ENCODE measurements around the gene ZNF512B.

The ZNF512B gene

GRCh38 chr20:64011366-64011779 lies 41.6 kb upstream of the ZNF512B start:
- Histone ChIP-seq H3K9me3 (ENCODE audit: control insufficient read depth, insufficient read depth, low read depth, low read length) (no peaks in the 10 kb centered on the region), H3K27ac (ENCODE audit: extremely low read depth, low read depth, low read length) (no peak overlapping the region), H3K36me3 (ENCODE audit: control insufficient read depth in 2 of 2, insufficient read depth in 1 of 2, low read length in 2 of 2) (peaks cover 40 to 83% of the 10 kb centered on the region in 2 experiments), H3K4me1 (ENCODE audit: control insufficient read depth, insufficient read depth, low read length) (no peaks in the 10 kb centered on the region), H3K4me3 (ENCODE audit: low read depth, low read length) (no peak overlapping the region)
- CTCF ChIA-PET: no interaction called here
- no peak for TF ChIP-seq ZNF785 (tag by site-specific recombination; IDR thresholded peaks at IDR 0.05)
- no peak for TF ChIP-seq GLI2 (tag by site-specific recombination; IDR thresholded peaks at IDR 0.05; ENCODE audit: borderline replicate concordance, low read depth)
- no peak for TF ChIP-seq ZNF266 (tag by site-specific recombination; IDR thresholded peaks at IDR 0.05; ENCODE audit: low read depth)
- no peak for TF ChIP-seq TRIM28 (IDR thresholded peaks at IDR 0.05; ENCODE audit: borderline replicate concordance, low read length)
- no peak for TF ChIP-seq ELK4 (IDR thresholded peaks at IDR 0.05; ENCODE audit: borderline replicate concordance, low read depth, low read length)
- no peak for TF ChIP-seq PRDM4 (tag by site-specific recombination; IDR thresholded peaks at IDR 0.05)
- no peak for TF ChIP-seq BCL6B (tag by site-specific recombination; IDR thresholded peaks at IDR 0.05)
- no peak for TF ChIP-seq ZNF2 (tag by site-specific recombination; IDR thresholded peaks at IDR 0.05)
- no peak for TF ChIP-seq ZSCAN30 (tag by site-specific recombination; IDR thresholded peaks at IDR 0.05)
- POLR2A ChIA-PET: no interaction called here

GRCh38 chr20:64010711-64011237 lies 41.0 kb upstream of the ZNF512B start:
- ChIA-PET POLR2A (no interaction called here), CTCF (interaction anchor here (0.5 kb wide), 1 partner anchor 299 kb away, joined by 5 read pairs; no protein-coding TSS in a partner anchor)
- H3K27ac ChIP-seq (ENCODE audit: extremely low read depth, low read depth, low read length): no peak overlapping the region
- H3K4me3 ChIP-seq (ENCODE audit: low read depth, low read length): no peak overlapping the region
- H3K4me1 ChIP-seq (ENCODE audit: control insufficient read depth, insufficient read depth, low read length): no peaks in the 10 kb centered on the region
- peaks cover 37 to 81% of the 10 kb centered on the region in 2 experiments for H3K36me3 ChIP-seq (ENCODE audit: control insufficient read depth in 2 of 2, insufficient read depth in 1 of 2, low read length in 2 of 2)
- H3K9me3 ChIP-seq (ENCODE audit: control insufficient read depth, insufficient read depth, low read depth, low read length): no peaks in the 10 kb centered on the region
- no peak for TF ChIP-seq ZNF19 (tag by site-specific recombination; IDR thresholded peaks at IDR 0.05; ENCODE audit: low read depth)
- no peak for TF ChIP-seq INSM2 (tag by site-specific recombination; IDR thresholded peaks at IDR 0.05)
- TF ChIP-seq ZNF175 (tag by site-specific recombination; IDR thresholded peaks at IDR 0.05): no peak
- no peak for TF ChIP-seq ZSCAN5A (tag by site-specific recombination; IDR thresholded peaks at IDR 0.05)
- TF ChIP-seq SP2 (tag by site-specific recombination; IDR thresholded peaks at IDR 0.05): no peak
- no peak for TF ChIP-seq ZNF324 (tag by site-specific recombination; IDR thresholded peaks at IDR 0.05)
- TF ChIP-seq ZNF433 (tag by site-specific recombination; IDR thresholded peaks at IDR 0.05; ENCODE audit: low read depth): no peak
- no peak for TF ChIP-seq ZNF544 (tag by site-specific recombination; IDR thresholded peaks at IDR 0.05)
- TF ChIP-seq ZNF426 (tag by site-specific recombination; IDR thresholded peaks at IDR 0.05): no peak
- no peak for TF ChIP-seq ZNF394 (tag by site-specific recombination; IDR thresholded peaks at IDR 0.05; ENCODE audit: borderline replicate concordance)
- TF ChIP-seq ZNF530 (tag by site-specific recombination; IDR thresholded peaks at IDR 0.05; ENCODE audit: low read depth): no peak
- TF ChIP-seq ZNF350 (tag by site-specific recombination; IDR thresholded peaks at IDR 0.05): no peak
- no peak for TF ChIP-seq ZNF148 (tag by site-specific recombination; IDR thresholded peaks at IDR 0.05; ENCODE audit: borderline replicate concordance)
- TF ChIP-seq ZNF580 (tag by site-specific recombination; IDR thresholded peaks at IDR 0.05): no peak
- TF ChIP-seq ZNF596 (tag by site-specific recombination; IDR thresholded peaks at IDR 0.05): no peak
- no peak for TF ChIP-seq GLIS2 (tag by site-specific recombination; IDR thresholded peaks at IDR 0.05)

Measured in HEK293 (cell line).